HG03571 (cell line): Measurements from ENCODE around the gene CMTM3.
"Not testable (repeated sequence)": the region's sequence is repeated elsewhere in the genome, so short reads cannot be mapped to it uniquely, and the experiment has no call there.

Experiments
- ATAC-seq: cut with Tn5 transposase; IDR thresholded peaks from one replicate; pipeline ENCODE4 v1.9.1; 2021; ENCODE audit not compliant: unreplicated experiment

CMTM3 gene

GRCh38 chr16:66660422-66661209 lies 56.1 kb downstream of the CMTM3 start:
- ATAC-seq = no peak

GRCh38 chr16:66661210-66661560 lies 56.7 kb downstream of the CMTM3 start:
- ATAC-seq = no peak

GRCh38 chr16:66661671-66662346 lies 57.3 kb downstream of the CMTM3 start:
- not testable (repeated sequence) for ATAC-seq

- ATAC-seq = no peak
Observed at GRCh38 chr16:66662445-66663194, 58.1 kb downstream of the CMTM3 start.
